Esophagus muscularis mucosa (tissue), 4 donors: ENCODE data around the gene ABCB7.

Source experiments
- EP300 ChIP-seq: sonication (generic); formaldehyde crosslinking; IDR thresholded peaks from one replicate; pipeline ENCODE4 v1.6.1; 2017; ENCODE audit warnings: antibody characterized with exemption
- POLR2AphosphoS5 ChIP-seq, 2 donors: sonication (generic); formaldehyde crosslinking; IDR thresholded peaks; one replicate each; pipeline ENCODE4 v1.6.1; 2017; ENCODE audit warnings: antibody characterized with exemption in 2 of 2
- TF ChIP-seq, protein P1 (sequence below), 3 experiments: fragments of 200-600 bp in 2 of 3; fragments of 450-650 bp in 1 of 3; sonication (generic) in 2 of 3; IDR thresholded peaks; one replicate each; pipeline ENCODE4 v1.5.1; 2017 to 2019; ENCODE audit warnings: antibody characterized with exemption in 3 of 3, mild to moderate bottlenecking in 2 of 3, moderate library complexity in 1 of 3

GRCh38 chrX:75107863-75108509 lies 48.1 kb downstream of the ABCB7 start:
- TF ChIP-seq POLR2AphosphoS5 (IDR thresholded peaks at IDR 0.05) (no peak), EP300 (no peak)
- TF ChIP-seq, protein P1, sequence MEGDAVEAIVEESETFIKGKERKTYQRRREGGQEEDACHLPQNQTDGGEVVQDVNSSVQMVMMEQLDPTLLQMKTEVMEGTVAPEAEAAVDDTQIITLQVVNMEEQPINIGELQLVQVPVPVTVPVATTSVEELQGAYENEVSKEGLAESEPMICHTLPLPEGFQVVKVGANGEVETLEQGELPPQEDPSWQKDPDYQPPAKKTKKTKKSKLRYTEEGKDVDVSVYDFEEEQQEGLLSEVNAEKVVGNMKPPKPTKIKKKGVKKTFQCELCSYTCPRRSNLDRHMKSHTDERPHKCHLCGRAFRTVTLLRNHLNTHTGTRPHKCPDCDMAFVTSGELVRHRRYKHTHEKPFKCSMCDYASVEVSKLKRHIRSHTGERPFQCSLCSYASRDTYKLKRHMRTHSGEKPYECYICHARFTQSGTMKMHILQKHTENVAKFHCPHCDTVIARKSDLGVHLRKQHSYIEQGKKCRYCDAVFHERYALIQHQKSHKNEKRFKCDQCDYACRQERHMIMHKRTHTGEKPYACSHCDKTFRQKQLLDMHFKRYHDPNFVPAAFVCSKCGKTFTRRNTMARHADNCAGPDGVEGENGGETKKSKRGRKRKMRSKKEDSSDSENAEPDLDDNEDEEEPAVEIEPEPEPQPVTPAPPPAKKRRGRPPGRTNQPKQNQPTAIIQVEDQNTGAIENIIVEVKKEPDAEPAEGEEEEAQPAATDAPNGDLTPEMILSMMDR (IDR thresholded peaks at IDR 0.05) = no peak
